ENCODE results near the gene IGFBP7. TPM values are rescaled to one million over a fixed set of nuclear protein-coding genes. Genes with fewer than 3 reads are reported as not detected.

The IGFBP7 gene
- total RNA-seq, 1 experiment from 2014 or later = not detected

- no peaks in the 10 kb centered on the region for H3K4me1 ChIP-seq (ENCODE audit: insufficient read depth, low read length, poor library complexity, severe bottlenecking)
- H3K4me3 ChIP-seq (ENCODE audit: low read depth, low read length, poor library complexity, severe bottlenecking) = no peak overlapping the region
- no TSS peak for BruUV-seq (replicated peaks)
- no peak for TF ChIP-seq EZH2 (IDR thresholded peaks at IDR 0.05; ENCODE audit: borderline replicate concordance, low read depth, low read length, poor library complexity, severe bottlenecking)
- no peak for TF ChIP-seq CTCF (conservative IDR thresholded peaks at IDR 0.05; ENCODE audit: low read depth, low read length)
- ChIA-PET CTCF (no interaction called here), POLR2A (ENCODE audit: low non-redundant PET) (no interaction called here)
- H3K36me3 ChIP-seq (ENCODE audit: insufficient read depth, low read length, poor library complexity, severe bottlenecking) = no peaks in the 10 kb centered on the region
- no peak overlapping the region for H3K27ac ChIP-seq (ENCODE audit: low read depth, low read length, poor library complexity, severe bottlenecking)
- H3K9me3 ChIP-seq (ENCODE audit: low read depth, low read length, poor library complexity, severe bottlenecking) = no peaks in the 10 kb centered on the region
- H3K27me3 ChIP-seq (replicated peaks; ENCODE audit: insufficient read depth, low read depth, low read length, poor library complexity) = no peaks in the 10 kb centered on the region
- intact Hi-C loops (cut with micrococcal nuclease; ENCODE audit: unreplicated experiment) = no loop called here
- no peak for DNase-seq (ENCODE audit: low spot score)
Observed at GRCh38 chr4:57059890-57060716, 50.1 kb downstream of the IGFBP7 start.

GRCh38 chr4:57055886-57056285 lies 54.3 kb downstream of the IGFBP7 start:
- TF ChIP-seq CTCF (conservative IDR thresholded peaks at IDR 0.05; ENCODE audit: low read depth, low read length) (no peak), EZH2 (IDR thresholded peaks at IDR 0.05; ENCODE audit: borderline replicate concordance, low read depth, low read length, poor library complexity, severe bottlenecking) (no peak)
- Histone ChIP-seq H3K27ac (ENCODE audit: low read depth, low read length, poor library complexity, severe bottlenecking) (no peak overlapping the region), H3K4me3 (ENCODE audit: low read depth, low read length, poor library complexity, severe bottlenecking) (no peak overlapping the region), H3K27me3 (replicated peaks; ENCODE audit: insufficient read depth, low read depth, low read length, poor library complexity) (no peaks in the 10 kb centered on the region), H3K4me1 (ENCODE audit: insufficient read depth, low read length, poor library complexity, severe bottlenecking) (no peaks in the 10 kb centered on the region), H3K36me3 (ENCODE audit: insufficient read depth, low read length, poor library complexity, severe bottlenecking) (no peaks in the 10 kb centered on the region), H3K9me3 (ENCODE audit: low read depth, low read length, poor library complexity, severe bottlenecking) (no peaks in the 10 kb centered on the region)
- intact Hi-C loops (cut with micrococcal nuclease; ENCODE audit: unreplicated experiment) = no loop called here
- ChIA-PET CTCF (no interaction called here), POLR2A (ENCODE audit: low non-redundant PET) (no interaction called here)
- BruUV-seq (replicated peaks) = no TSS peak
- no peak for DNase-seq (ENCODE audit: low spot score)

GRCh38 chr4:57053508-57053907 lies 56.7 kb downstream of the IGFBP7 start:
- Histone ChIP-seq H3K4me1 (ENCODE audit: insufficient read depth, low read length, poor library complexity, severe bottlenecking) (no peaks in the 10 kb centered on the region), H3K27ac (ENCODE audit: low read depth, low read length, poor library complexity, severe bottlenecking) (no peak overlapping the region), H3K9me3 (ENCODE audit: low read depth, low read length, poor library complexity, severe bottlenecking) (no peaks in the 10 kb centered on the region), H3K27me3 (replicated peaks; ENCODE audit: insufficient read depth, low read depth, low read length, poor library complexity) (no peaks in the 10 kb centered on the region), H3K4me3 (ENCODE audit: low read depth, low read length, poor library complexity, severe bottlenecking) (no peak overlapping the region), H3K36me3 (ENCODE audit: insufficient read depth, low read length, poor library complexity, severe bottlenecking) (no peaks in the 10 kb centered on the region)
- DNase-seq (ENCODE audit: low spot score) = no peak
- POLR2A ChIA-PET (ENCODE audit: low non-redundant PET) = no interaction called here
- no peak for TF ChIP-seq CTCF (conservative IDR thresholded peaks at IDR 0.05; ENCODE audit: low read depth, low read length)
- TF ChIP-seq EZH2 (IDR thresholded peaks at IDR 0.05; ENCODE audit: borderline replicate concordance, low read depth, low read length, poor library complexity, severe bottlenecking) = no peak
- CTCF ChIA-PET = interaction anchor here (0.7 kb wide), 1 partner anchor 19 kb away, joined by 3 read pairs; no protein-coding TSS in a partner anchor
- intact Hi-C loops (cut with micrococcal nuclease; ENCODE audit: unreplicated experiment) = no loop called here
- BruUV-seq (replicated peaks) = no TSS peak

Data from A673 (cell line).